GM23248 (cell line): ENCODE measurements around the gene NKAIN1. TPM values are rescaled to one million over a fixed set of nuclear protein-coding genes. Genes with fewer than 3 reads are reported as not detected.

Source experiments
- DNase-seq: peaks from one replicate; pipeline ENCODE4 v3.0.0-alpha.2; 2015
- H2AFZ ChIP-seq: fragments of 200-600 bp; sonication (generic); 2 replicates; pipeline ENCODE4 v1.6.1; 2016; ENCODE audit warnings: antibody characterized with exemption
- H3F3A ChIP-seq: fragments of 200-600 bp; sonication (generic); 2 replicates; pipeline ENCODE4 v1.6.1; 2016; ENCODE audit warnings: mild to moderate bottlenecking, antibody characterized with exemption, mixed run types; ENCODE audit not compliant: insufficient read depth
- H3K27ac ChIP-seq: fragments of 200-600 bp; sonication (generic); 2 replicates; pipeline ENCODE4 v1.5.1; 2016; ENCODE audit warnings: mild to moderate bottlenecking
- H3K27me3 ChIP-seq: fragments of 200-600 bp; sonication (generic); replicated peaks from 2 replicates; pipeline ENCODE4 v1.6.1; 2016; ENCODE audit warnings: mild to moderate bottlenecking; ENCODE audit not compliant: insufficient read depth
- H3K36me3 ChIP-seq: fragments of 200-600 bp; sonication (generic); 2 replicates; pipeline ENCODE4 v1.6.1; 2016; ENCODE audit warnings: low read depth, mild to moderate bottlenecking
- H3K4me1 ChIP-seq: fragments of 200-600 bp; sonication (generic); 2 replicates; pipeline ENCODE4 v1.6.1; 2016; ENCODE audit warnings: mild to moderate bottlenecking; ENCODE audit not compliant: insufficient read depth
- H3K4me2 ChIP-seq: fragments of 200-600 bp; sonication (generic); one replicate; pipeline ENCODE4 v1.6.1; 2016; ENCODE audit warnings: mild to moderate bottlenecking; ENCODE audit not compliant: unreplicated experiment
- H3K4me3 ChIP-seq: fragments of 200-600 bp; sonication (generic); 2 replicates; pipeline ENCODE4 v1.5.1; 2016; ENCODE audit warnings: mild to moderate bottlenecking
- H3K79me2 ChIP-seq: fragments of 200-600 bp; sonication (generic); 2 replicates; pipeline ENCODE4 v1.6.1; 2016; ENCODE audit warnings: mild to moderate bottlenecking; ENCODE audit not compliant: insufficient read depth
- H3K9ac ChIP-seq: fragments of 200-600 bp; sonication (generic); 2 replicates; pipeline ENCODE4 v1.6.1; 2016; ENCODE audit warnings: mild to moderate bottlenecking
- H3K9me2 ChIP-seq: fragments of 200-600 bp; sonication (generic); 2 replicates; pipeline ENCODE4 v1.6.1; 2016; ENCODE audit warnings: mixed run types, mild to moderate bottlenecking, moderate library complexity; ENCODE audit not compliant: insufficient read depth
- H3K9me3 ChIP-seq: fragments of 200-600 bp; sonication (generic); one replicate; pipeline ENCODE4 v1.6.1; 2017; ENCODE audit warnings: low read depth
- H4K20me1 ChIP-seq: fragments of 200-600 bp; sonication (generic); 2 replicates; pipeline ENCODE4 v1.6.0; 2016; ENCODE audit not compliant: insufficient read depth
- EZH2 ChIP-seq: fragments of 200-600 bp; sonication (generic); IDR thresholded peaks from 2 replicates; pipeline ENCODE4 v1.6.1; 2018; ENCODE audit warnings: antibody characterized with exemption, mild to moderate bottlenecking; ENCODE audit not compliant: insufficient read depth, poor library complexity, severe bottlenecking
- EZH2phosphoT487 ChIP-seq: fragments of 200-600 bp; sonication (generic); IDR thresholded peaks from 2 replicates; pipeline ENCODE4 v1.6.1; 2018; ENCODE audit warnings: antibody characterized with exemption, moderate library complexity, mild to moderate bottlenecking, low read depth; ENCODE audit not compliant: insufficient read depth
- WGBS, 2 experiments: methylation state at CpG; one replicate each; pipeline ENCODE4 v1.1.6; 2015 to 2017; ENCODE audit warnings: low lambda C conversion rate in 2 of 2, low coverage in 1 of 2; ENCODE audit errors: missing lambda C conversion rate in 2 of 2; 5-methylcytosine and 5-hydroxymethylcytosine counted together
- in situ Hi-C: fragments of 300-500 bp; cut with MboI; formaldehyde crosslinking; loops from 2 replicates; pipeline ENCODE4 v1.15.0; 2020
- polyA plus RNA-seq: library from polyadenylated mRNA; unstranded; fragments of >200 nt; fragmentation: Nextera tagmentation; extraction: Ambion mirVana; gene quantifications from 2 replicates; pipeline ENCODE4 v1.2.1, GENCODE V29; 2016
- total RNA-seq: library from RNA; depleted of rRNA; stranded (reverse); fragments of >200 nt; shearing (Covaris generic); gene quantifications from 2 replicates; pipeline ENCODE4 v1.2.3, GENCODE V29; 2014

NKAIN1 gene
- total and polyA plus RNA-seq, 2 experiments from 2014 or later: 0.11 TPM; not detected in 1

DNA sequence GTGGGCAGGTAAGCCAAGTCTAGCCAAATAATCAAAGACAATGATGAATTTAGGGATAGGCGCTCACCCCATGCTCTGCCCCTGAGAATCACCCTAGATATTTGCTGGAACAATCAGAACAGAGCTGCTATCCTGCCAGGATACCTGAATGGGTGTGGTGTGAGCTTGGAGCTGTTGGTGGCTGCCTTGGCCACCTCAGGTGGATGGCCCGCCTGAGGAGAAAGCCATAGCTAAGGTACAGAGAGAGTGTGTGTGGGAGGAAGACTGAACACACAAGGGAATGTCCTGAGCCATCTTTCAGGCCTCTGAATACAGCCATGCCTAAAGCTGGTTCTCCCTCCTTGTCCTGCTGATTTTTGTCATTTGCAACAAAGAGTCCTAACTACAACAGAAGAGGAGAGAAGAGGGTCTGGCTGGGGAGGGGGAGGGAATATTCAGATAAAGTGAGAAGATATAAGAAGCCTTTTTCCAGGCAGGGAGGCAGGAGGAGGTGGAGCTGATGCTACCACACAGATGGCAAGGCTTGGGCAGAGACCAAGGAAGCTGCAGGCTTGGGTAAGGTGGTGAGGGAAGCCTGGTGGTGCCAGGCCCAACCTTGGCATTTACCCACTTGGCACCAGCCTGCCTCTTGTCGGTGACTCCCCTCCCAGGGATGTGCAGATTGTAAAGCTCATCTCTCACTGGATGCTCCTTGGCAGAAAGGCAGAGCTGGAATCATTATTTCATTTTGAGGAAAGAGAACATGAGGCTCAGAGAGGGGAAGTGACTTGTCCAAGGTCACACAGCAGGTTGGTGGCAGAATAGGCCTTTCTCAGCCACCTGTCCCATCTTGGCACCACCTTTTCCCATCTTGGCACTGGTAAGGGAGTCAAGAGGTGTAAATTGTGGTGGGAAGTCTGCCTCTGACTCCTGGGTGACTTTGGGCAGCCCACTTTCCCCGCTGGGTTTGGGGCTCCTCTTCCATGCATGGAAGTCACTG lies 49.7 kb downstream of the NKAIN1 start:
- no peak for DNase-seq
- no peak overlapping the region for H3K4me2 ChIP-seq
- no peak overlapping the region for H3K9ac ChIP-seq
- TF ChIP-seq EZH2: no peak
- no peak for TF ChIP-seq EZH2phosphoT487
- 72 to 74% methylated on average over 4 of the region's 4 CpGs for WGBS, 2 experiments
- H3F3A ChIP-seq: no peaks in the 10 kb centered on the region
- H4K20me1 ChIP-seq: no peaks in the 10 kb centered on the region
- no peak overlapping the region for H3K4me3 ChIP-seq
- no peaks in the 10 kb centered on the region for H3K4me1 ChIP-seq
- no peaks in the 10 kb centered on the region for H3K27me3 ChIP-seq
- H3K9me3 ChIP-seq: no peaks in the 10 kb centered on the region
- H2AFZ ChIP-seq: no peak overlapping the region
- no peak overlapping the region for H3K27ac ChIP-seq
- H3K9me2 ChIP-seq: no peaks in the 10 kb centered on the region
- H3K79me2 ChIP-seq: no peaks in the 10 kb centered on the region
- no peaks in the 10 kb centered on the region for H3K36me3 ChIP-seq
- in situ Hi-C loops: loop anchor here (25.0 kb wide), 1 partner anchor 347 kb away; no protein-coding TSS in a partner anchor

DNA sequence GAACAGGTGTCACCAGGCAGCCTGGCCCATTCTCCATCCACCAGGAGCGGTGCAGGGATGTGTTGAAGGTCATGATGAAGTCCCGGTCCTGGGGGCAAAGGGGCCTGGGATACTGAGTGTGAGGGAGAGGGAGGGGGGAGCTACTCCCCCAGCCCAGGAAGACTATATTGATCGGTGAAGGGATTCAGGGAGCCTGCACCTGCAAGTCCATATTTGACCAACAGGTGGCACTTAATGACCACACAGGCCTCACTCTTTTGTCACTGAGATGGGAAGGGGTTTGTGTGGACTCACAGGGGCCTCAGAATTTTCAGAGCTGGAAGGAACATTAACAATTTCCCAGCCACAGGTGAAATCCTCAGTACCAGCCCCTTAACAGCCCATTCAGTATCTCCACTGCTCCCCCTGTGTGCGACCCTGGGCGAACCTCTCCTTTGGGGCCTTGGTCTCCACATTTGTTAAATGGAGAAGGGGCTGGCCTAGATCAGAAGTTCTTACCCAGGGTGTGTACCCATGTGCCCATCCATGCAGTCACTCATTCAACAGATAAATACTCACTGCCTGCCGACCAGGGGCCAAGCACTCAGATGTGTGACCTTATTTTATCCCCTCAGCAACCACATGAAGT lies 55.6 kb downstream of the NKAIN1 start:
- no peaks in the 10 kb centered on the region for H4K20me1 ChIP-seq
- in situ Hi-C loops: loop anchor here (25.0 kb wide), 1 partner anchor 353 kb away; no protein-coding TSS in a partner anchor
- no peak overlapping the region for H3K4me2 ChIP-seq
- H3K9me3 ChIP-seq: no peaks in the 10 kb centered on the region
- no peaks in the 10 kb centered on the region for H3K27me3 ChIP-seq
- H2AFZ ChIP-seq: no peak overlapping the region
- H3K4me1 ChIP-seq: no peaks in the 10 kb centered on the region
- no peak overlapping the region for H3K4me3 ChIP-seq
- no peak overlapping the region for H3K9ac ChIP-seq
- H3K36me3 ChIP-seq: no peaks in the 10 kb centered on the region
- H3K9me2 ChIP-seq: no peaks in the 10 kb centered on the region
- H3K79me2 ChIP-seq: no peaks in the 10 kb centered on the region
- no peaks in the 10 kb centered on the region for H3F3A ChIP-seq
- no peak overlapping the region for H3K27ac ChIP-seq
- TF ChIP-seq EZH2 (no peak), EZH2phosphoT487 (no peak)
- 44 to 45% methylated on average over 6 of the region's 6 CpGs for WGBS, 2 experiments
- peak; percentile 43 for DNase-seq

DNA sequence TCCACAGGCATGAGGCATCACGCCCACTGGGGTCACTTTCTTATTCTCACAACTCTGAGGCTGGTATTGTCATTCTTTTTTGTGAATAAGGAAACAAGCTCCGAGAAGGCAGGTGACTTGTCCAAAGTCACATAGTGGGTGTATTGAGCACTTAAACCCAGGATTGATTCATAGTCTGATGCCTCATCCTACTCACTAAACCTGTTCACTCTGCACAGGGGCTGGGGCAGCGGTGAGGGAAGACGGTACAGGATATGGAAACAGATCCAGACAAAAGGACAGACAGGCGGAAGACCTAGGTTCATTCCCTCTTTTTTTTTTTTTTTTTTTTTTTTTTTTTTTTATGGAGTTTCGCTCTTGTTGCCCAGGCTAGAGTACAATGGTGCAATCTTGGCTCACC lies 56.6 kb downstream of the NKAIN1 start:
- Histone ChIP-seq H4K20me1 (no peaks in the 10 kb centered on the region), H3K9ac (no peak overlapping the region), H3F3A (no peaks in the 10 kb centered on the region), H3K4me3 (no peak overlapping the region), H2AFZ (no peak overlapping the region), H3K36me3 (no peaks in the 10 kb centered on the region), H3K27me3 (no peaks in the 10 kb centered on the region; the same call in 1 of the 2 replicates), H3K9me3 (no peaks in the 10 kb centered on the region), H3K79me2 (no peaks in the 10 kb centered on the region), H3K4me1 (no peaks in the 10 kb centered on the region), H3K9me2 (no peaks in the 10 kb centered on the region), H3K4me2 (no peak overlapping the region), H3K27ac (no peak overlapping the region)
- in situ Hi-C loops: loop anchor here (25.0 kb wide), 1 partner anchor 354 kb away; no protein-coding TSS in a partner anchor
- TF ChIP-seq EZH2: no peak
- TF ChIP-seq EZH2phosphoT487: no peak
- no peak for DNase-seq
- 77 to 88% methylated on average over 6 of the region's 6 CpGs for WGBS, 2 experiments

DNA sequence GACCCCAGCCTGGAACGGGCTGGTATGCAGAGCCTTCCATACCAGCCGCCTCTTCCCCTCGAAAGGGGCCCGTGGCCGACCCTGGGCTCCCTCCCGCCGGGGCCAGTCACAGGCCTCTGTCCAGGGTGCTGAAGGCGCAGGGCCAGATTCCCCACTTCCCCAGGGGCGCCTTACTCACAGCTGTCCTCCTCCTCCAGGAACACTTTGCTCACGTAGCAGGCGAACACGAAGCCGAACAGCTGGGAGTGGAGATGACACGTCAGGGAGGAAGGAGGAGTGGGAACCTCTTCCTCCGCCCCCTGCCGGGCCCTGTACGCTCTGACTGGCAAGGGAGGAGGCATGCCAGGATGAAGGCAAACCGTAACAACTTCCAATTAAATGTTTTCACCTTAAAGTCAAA lies 57.3 kb downstream of the NKAIN1 start:
- peak; percentile 97 for DNase-seq
- in situ Hi-C loops: loop anchor here (25.0 kb wide), 1 partner anchor 355 kb away; no protein-coding TSS in a partner anchor
- Histone ChIP-seq H3K27ac (no peak overlapping the region), H3K9ac (no peak overlapping the region), H3K27me3 (peaks cover 4% of the 10 kb centered on the region; the same call in 1 of the 2 replicates), H3K4me3 (peak overlapping the region; percentile 28; the same call in 1 of the 2 replicates), H3F3A (no peaks in the 10 kb centered on the region), H3K79me2 (no peaks in the 10 kb centered on the region), H2AFZ (no peak overlapping the region), H3K9me2 (no peaks in the 10 kb centered on the region), H3K4me1 (no peaks in the 10 kb centered on the region), H4K20me1 (no peaks in the 10 kb centered on the region), H3K36me3 (no peaks in the 10 kb centered on the region), H3K9me3 (no peaks in the 10 kb centered on the region), H3K4me2 (peak overlapping the region; percentile 38)
- no peak for TF ChIP-seq EZH2phosphoT487
- TF ChIP-seq EZH2: no peak
- 1 to 4% methylated on average over 14 to 15 of the region's 18 CpGs for WGBS, 2 experiments
